ENCODE data around the gene NXPH3.

DNA sequence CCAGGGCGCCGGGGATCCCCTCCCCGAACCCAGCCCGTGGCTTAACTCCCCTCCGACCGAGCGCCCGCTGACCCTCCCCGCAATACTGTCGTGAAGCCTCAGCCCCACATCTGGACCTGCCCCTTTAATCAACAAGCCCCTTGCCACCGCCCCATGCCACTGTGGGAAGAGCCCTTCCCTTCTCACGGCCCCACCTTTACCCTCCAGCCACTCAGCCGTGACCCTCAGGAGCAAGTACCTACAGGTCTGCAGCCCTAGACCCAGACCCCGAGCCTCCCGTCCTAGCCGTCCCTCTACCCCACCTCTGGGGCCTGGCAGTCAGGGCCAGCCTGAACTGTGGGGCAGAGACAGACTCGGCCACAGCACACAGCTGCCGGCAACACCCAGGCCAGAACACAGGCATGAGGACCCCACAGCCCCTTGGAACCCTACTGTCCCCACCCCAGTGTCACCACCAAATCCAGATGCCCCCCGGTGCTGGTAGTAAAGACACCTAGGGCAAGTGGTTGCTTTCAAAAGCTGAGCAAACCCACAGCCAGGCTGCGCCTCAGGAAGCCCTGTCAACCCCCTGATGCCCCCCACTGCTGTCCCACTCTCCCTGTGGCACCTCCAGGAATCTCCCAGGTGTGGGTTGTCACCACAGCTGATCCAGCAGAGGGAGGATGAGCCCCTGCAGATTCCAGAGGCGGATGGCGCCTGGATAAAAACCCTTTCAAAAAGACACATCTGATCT is 1.4 kb downstream of the NXPH3 start:
- TF ChIP-seq EP300 (IDR thresholded peaks at IDR 0.05; ENCODE audit: borderline replicate concordance in 1 of 2, control insufficient read depth in 1 of 2, low read depth in 2 of 2, low read length in 2 of 2), result no peak
- TF ChIP-seq RAD21 (IDR thresholded peaks at IDR 0.05; ENCODE audit: insufficient read depth, low read depth, low read length), result no peak
- TF ChIP-seq, protein P1, sequence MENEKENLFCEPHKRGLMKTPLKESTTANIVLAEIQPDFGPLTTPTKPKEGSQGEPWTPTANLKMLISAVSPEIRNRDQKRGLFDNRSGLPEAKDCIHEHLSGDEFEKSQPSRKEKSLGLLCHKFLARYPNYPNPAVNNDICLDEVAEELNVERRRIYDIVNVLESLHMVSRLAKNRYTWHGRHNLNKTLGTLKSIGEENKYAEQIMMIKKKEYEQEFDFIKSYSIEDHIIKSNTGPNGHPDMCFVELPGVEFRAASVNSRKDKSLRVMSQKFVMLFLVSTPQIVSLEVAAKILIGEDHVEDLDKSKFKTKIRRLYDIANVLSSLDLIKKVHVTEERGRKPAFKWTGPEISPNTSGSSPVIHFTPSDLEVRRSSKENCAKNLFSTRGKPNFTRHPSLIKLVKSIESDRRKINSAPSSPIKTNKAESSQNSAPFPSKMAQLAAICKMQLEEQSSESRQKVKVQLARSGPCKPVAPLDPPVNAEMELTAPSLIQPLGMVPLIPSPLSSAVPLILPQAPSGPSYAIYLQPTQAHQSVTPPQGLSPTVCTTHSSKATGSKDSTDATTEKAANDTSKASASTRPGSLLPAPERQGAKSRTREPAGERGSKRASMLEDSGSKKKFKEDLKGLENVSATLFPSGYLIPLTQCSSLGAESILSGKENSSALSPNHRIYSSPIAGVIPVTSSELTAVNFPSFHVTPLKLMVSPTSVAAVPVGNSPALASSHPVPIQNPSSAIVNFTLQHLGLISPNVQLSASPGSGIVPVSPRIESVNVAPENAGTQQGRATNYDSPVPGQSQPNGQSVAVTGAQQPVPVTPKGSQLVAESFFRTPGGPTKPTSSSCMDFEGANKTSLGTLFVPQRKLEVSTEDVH (IDR thresholded peaks at IDR 0.05; ENCODE audit: low read depth, partially characterized antibody), result no peak

Measured in GM12878 (cell line).